SIG-M5 treated with dmso at 0.1 percent for 504 hours (cell line): Measurements from ENCODE around the gene SEMA3F.

Experiments used
- DNase-seq: peaks from one replicate; lab custom pipeline; 2025; ENCODE audit not compliant: unreplicated experiment; lab: John Stamatoyannopoulos, UW

Gene SEMA3F

GRCh38 chr3:50132421-50133282 lies 22.5 kb upstream of the SEMA3F start:
- DNase-seq, result no peak

- DNase-seq, result no peak
These were observed 21.9 kb upstream of the SEMA3F start for GRCh38 chr3:50133283-50133615.

DNA sequence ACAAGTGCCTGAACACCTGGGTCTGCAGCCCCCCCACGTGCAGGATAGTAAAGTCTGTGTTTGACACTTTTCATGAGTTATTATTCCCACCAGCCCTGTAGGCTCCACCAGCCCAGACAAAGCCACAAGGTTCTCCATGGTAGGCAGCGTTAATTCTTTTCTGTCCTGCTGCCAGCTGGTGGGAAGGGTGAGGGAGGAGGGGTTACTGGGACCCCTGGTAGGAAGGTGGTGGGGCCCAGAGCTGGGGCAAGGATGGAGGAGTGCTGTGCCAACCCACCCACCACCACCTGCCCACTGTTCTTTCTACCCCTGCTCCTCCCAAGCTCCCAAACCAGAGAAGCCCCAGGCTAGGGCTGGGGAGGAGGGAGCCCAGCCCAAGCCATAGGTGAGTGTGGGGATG lies 20.8 kb upstream of the SEMA3F start:
- no peak for DNase-seq

DNA sequence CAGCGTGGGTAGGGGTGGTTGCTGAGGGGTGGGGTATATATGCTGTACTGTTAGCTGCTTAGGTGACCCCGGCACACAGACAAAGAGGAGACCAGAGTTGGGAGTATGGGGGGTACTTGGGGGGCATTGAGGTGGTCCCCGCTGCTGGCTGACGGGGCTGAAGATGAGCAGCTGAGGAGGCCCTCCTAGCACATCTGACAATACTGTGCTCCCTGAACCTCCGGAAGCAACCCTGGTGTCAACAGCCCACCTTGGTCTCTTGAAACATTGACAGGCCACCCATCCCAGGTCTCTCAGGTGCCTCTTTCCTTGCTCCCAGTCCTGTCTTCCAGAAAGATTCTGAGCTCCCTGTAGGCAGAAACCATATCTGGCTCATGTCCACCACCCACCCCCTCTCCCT lies 19.2 kb upstream of the SEMA3F start:
- DNase-seq, result no peak

DNA sequence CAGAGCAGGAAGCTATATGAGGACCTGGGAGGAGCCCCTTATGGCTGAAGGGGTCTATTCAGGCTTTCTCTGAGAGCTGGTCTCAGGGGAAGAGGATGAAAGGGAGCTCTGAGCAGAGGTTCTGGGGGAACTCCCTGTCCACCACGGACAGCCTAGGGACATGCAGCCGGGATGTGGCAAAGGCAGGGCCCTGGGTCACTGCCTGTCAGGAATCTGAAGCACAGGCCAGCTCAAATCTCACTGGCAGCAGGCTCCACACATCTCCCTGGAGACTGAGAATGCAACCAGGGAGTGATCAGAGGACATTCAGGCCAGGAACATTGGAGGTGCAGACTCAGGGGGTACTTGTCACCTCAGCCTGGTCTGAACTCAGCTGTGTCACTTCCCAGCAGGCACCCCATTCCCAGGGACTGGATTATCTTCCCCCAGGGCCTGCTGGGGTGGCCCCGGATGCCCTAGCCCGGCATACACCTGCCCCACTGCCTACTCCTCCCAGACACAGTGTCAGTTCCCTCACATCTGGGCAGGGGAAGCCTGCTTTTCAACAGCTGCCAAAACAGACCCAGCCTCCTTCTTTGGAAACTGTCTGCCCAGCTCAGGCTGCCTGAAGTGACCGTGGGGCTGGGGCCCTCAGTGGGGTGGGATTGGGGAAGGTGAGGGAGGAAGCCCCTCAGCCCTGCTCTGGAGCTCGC lies 18.3 kb upstream of the SEMA3F start:
- no peak for DNase-seq

GRCh38 chr3:50137531-50137930 lies 17.6 kb upstream of the SEMA3F start:
- DNase-seq, result no peak

- no peak for DNase-seq
These were observed 16.6 kb upstream of the SEMA3F start for GRCh38 chr3:50138266-50139200.

DNA sequence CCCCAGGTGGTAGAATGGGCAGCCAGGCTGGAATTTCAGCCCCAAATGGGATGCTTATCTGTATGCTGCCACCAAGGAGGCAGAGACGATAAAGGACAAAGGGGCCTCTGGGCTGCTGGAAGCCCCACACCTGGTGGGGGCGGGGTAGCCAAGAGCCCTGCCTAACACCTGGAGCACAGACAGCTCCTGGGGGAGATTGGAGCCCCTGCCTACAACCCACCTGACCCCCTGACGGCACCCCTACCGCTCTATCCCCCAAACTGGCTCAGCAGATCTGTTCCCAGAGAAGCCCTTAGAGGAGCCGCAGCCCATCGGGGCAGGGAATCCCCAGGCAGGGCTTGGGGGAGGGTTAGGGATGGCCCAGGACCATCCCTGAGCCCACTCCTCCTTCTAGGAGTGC lies 15.8 kb upstream of the SEMA3F start:
- no peak for DNase-seq

GRCh38 chr3:50139718-50140423 lies 15.3 kb upstream of the SEMA3F start:
- DNase-seq, result no peak

- no peak for DNase-seq
These were observed 14.1 kb upstream of the SEMA3F start for GRCh38 chr3:50140990-50141389.

DNA sequence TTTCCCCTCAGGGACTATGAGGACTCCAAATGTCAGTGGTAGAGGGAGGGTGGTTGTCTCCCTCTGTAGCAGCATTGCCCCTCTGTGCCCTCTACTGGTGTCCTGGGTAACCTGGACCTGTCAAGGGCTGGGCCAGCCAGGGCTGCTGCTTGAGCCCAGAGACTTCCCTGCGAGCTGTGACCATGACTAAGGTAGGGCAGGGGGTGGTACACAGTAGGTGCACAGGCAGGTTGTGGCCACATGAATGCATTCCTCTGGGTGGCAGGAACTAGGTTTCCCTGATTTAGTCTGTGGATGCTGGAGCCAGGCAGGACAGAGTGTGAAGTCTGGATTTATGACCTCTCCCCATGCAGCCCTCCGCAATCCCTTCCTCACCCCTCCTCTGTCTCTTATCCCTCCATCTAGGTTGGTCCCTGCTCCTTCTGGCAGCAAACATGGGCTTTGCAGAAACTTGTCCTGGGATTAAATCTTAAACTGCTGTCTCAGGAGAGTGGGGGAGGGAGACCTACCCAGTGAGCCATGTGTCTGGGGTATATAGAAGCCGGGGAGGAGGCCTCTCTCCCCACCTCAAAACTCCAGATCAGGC lies 8.7 kb upstream of the SEMA3F start:
- DNase-seq, result no peak

GRCh38 chr3:50147016-50147415 lies 8.1 kb upstream of the SEMA3F start:
- DNase-seq, result no peak

- DNase-seq, result no peak
These were observed 7.7 kb upstream of the SEMA3F start for GRCh38 chr3:50147447-50147846.

DNA sequence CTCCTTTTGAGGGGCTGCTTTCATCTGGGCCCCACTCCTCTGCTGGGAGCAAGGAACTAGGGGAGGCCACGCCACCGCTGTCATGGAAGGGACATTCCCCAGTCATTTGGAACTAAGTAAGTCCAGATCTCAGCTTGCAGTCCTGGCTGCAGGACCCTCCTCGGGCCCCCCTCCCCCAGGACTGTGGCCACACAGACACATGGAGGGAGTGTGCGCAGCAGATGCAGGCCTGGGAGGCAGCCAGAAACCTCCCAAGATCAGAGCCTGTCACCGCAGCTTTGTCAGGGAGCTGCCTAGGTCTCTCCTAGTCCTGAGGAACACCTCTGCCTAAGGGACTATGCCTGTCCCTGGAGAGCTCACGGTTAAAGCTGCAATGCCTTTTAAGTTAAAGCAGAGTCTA lies 7.3 kb upstream of the SEMA3F start:
- DNase-seq, result no peak

- no peak for DNase-seq
These were observed 4.7 kb upstream of the SEMA3F start for GRCh38 chr3:50150404-50150750.

GRCh38 chr3:50150863-50151686 lies 4.0 kb upstream of the SEMA3F start:
- peak; percentile 26 for DNase-seq

- DNase-seq, result no peak
These were observed 3.4 kb upstream of the SEMA3F start for GRCh38 chr3:50151728-50152127.

DNA sequence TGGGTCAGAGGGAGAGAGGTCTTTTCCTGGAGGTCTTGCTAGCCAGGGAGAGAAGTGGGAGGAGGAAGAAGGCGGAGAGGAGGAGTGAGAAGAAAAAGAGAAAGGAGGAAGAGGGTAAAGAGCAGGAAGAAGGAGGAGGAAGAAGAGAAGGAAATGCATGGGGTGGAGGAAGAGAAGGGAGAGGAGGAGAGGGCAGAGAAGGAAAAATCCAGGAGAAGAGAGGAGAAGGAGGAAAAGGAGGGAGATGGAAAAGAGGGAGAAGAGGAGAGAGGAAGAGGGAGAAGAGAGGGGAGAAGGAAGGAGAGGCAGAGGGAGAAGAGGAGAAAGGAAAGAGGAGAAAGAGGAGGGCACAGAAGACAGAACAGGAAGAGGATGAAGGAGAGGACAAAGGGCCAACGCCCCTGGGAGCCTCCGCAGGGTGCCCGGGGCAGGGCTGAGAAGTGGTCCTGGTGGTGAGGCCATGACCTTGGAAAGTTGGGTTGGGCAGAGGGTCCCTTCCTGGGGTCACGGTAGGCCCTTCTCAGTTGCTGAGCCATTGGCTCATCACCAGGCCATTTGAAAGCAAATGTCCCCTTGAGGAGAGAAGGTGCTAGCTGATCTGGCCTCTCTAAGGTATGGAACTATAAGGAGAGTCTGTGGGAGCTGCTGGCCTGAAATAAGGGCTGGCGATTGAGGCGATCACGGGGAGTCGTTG lies 1.2 kb upstream of the SEMA3F start:
- no peak for DNase-seq

DNA sequence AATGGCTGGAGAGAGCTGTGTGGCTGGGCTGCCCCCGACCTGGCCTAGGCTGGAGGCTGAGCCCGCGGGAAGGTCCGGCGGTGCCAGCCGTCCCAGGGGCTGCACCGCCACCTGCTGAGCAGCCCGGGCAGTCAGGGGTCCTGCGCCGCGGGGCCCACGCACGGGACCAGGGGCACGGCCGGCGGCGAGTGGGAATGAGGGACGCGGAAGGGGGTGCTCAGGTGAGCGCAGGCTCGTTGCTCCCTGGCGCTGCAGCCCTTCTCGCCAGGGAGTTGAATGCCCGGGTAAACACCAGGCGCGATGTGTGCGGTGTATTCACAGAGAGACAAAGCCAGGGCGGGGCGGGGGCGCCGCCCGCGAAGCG lies 666 bp upstream of the SEMA3F start:
- DNase-seq, result peak; percentile 52
